ENCODE results near the gene PHF13.

PHF13 gene

DNA sequence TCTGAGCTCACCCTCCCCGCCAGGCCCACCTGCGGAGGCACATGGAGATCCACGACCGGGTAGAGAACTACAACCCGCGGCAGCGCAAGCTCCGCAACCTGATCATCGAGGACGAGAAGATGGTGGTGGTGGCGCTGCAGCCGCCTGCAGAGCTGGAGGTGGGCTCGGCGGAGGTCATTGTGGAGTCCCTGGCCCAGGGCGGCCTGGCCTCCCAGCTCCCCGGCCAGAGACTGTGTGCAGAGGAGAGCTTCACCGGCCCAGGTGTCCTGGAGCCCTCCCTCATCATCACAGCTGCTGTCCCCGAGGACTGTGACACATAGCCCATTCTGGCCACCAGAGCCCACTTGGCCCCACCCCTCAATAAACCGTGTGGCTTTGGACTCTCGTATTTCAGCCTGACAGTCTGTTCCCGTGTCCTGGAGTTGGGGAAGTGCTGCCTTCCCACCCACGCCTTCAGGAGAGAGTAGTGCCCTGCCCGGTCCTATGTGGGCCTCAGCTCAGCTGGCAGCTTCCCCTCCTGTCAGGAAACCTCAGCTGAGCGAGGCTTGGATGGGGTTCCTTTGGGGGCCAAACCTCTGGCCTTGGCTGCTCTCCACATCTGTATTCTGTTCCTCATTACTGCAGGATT is 24.5 kb upstream of the PHF13 start:
- no peak overlapping the region for H3K4me3 ChIP-seq (ENCODE audit: low read depth, low read length)
- ChIA-PET CTCF (interaction anchor here (0.9 to 1.4 kb wide), 4 partner anchors 11 to 58 kb away, joined by 3 to 5 read pairs (median 3); partner anchors contain the start of gene NOL9), POLR2A (interaction anchor here (1.0 to 1.2 kb wide), 2 partner anchors 9 to 13 kb away, joined by 4 to 6 read pairs; partner anchors contain the start of gene KLHL21)
- TF ChIP-seq, protein P1, sequence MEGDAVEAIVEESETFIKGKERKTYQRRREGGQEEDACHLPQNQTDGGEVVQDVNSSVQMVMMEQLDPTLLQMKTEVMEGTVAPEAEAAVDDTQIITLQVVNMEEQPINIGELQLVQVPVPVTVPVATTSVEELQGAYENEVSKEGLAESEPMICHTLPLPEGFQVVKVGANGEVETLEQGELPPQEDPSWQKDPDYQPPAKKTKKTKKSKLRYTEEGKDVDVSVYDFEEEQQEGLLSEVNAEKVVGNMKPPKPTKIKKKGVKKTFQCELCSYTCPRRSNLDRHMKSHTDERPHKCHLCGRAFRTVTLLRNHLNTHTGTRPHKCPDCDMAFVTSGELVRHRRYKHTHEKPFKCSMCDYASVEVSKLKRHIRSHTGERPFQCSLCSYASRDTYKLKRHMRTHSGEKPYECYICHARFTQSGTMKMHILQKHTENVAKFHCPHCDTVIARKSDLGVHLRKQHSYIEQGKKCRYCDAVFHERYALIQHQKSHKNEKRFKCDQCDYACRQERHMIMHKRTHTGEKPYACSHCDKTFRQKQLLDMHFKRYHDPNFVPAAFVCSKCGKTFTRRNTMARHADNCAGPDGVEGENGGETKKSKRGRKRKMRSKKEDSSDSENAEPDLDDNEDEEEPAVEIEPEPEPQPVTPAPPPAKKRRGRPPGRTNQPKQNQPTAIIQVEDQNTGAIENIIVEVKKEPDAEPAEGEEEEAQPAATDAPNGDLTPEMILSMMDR (IDR thresholded peaks at IDR 0.05; ENCODE audit: insufficient read depth, low read length, missing control alignments) = no peak
- no peak for DNase-seq (ENCODE audit: low read depth, low spot score)

DNA sequence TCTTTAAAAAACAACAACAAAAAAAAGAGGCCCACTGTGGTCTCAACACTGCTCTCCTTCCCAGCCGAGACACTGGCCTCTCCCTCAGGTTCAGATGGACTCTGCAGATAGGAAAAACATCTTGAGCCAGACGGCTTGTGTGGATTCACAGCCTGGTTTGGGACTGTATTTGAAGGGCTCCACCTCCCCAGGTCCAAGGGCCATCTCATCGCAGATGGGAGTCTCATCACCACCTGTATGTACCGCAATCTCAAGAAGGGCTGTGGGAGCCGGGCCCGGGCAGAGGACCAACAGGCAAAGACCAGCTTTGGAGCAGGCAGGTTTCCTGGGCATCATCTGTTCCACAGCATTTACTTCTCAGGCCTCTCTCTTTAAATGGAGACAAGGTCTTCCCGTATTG is 23.5 kb upstream of the PHF13 start:
- CTCF ChIA-PET = interaction anchor here (0.9 to 1.4 kb wide), 2 partner anchors 14 to 36 kb away, joined by 3 read pairs; partner anchors contain the start of gene NOL9
- H3K4me3 ChIP-seq (ENCODE audit: low read depth, low read length) = no peak overlapping the region
- TF ChIP-seq, protein P1 (IDR thresholded peaks at IDR 0.05; ENCODE audit: insufficient read depth, low read length, missing control alignments) = no peak
- DNase-seq (ENCODE audit: low read depth, low spot score) = no peak
- POLR2A ChIA-PET = interaction anchor here (0.7 to 1.2 kb wide), 2 partner anchors 8 to 10 kb away, joined by 3 to 6 read pairs; no protein-coding TSS in a partner anchor

DNA sequence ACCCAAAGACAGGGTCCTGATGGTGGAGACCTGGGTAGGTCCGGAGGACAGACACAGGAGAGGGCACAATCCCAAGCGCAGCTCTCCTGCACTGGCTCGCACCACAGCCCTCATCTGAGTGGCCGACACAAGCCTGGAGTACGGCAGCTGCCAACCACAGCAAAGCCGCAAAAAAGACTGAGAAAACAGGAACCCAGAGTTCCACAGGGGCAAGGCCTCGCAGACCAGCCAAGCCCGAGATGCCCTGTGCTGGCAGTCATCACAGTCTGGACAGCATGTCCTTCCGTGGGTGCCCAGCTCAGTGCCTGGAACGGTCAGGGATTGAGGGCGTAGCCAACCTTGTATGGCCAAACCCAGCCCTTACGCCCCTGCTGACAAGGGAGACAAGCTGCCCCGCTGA is 22.3 kb upstream of the PHF13 start:
- H3K4me3 ChIP-seq (ENCODE audit: low read depth, low read length) = no peak overlapping the region
- TF ChIP-seq, protein P1 (IDR thresholded peaks at IDR 0.05; ENCODE audit: insufficient read depth, low read length, missing control alignments) = no peak
- CTCF ChIA-PET = interaction anchor here (1.2 kb wide), 1 partner anchor 37 kb away, joined by 6 read pairs; the partner anchor contains the start of genes NOL9 and TAS1R1
- POLR2A ChIA-PET = interaction anchor here (4.5 kb wide), 1 partner anchor 12 kb away, joined by 17 read pairs; the partner anchor contains the start of gene KLHL21
- DNase-seq (ENCODE audit: low read depth, low spot score) = no peak

DNA sequence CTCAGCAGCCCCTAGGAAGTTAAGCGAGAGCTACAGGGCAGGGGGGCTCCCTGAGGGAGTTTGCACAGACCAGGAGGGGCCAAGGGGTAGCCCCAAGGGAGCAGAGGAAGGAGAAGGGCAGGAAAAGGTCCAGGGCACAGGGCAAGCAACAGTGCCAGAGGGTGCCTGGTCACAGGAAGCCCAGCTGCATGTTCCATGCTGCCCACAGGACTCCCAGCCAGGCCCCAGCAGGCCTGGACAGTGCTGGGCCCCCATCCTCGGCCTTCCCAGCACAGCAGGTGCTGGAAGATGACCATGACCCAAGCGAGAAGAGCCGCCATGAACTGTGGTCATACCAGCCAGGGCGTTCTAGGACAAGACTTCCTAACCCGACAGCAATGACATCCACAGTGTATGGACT is 21.9 kb upstream of the PHF13 start:
- no peak overlapping the region for H3K4me3 ChIP-seq (ENCODE audit: low read depth, low read length)
- CTCF ChIA-PET = interaction anchor here (1.2 kb wide), 1 partner anchor 37 kb away, joined by 6 read pairs; the partner anchor contains the start of genes NOL9 and TAS1R1
- POLR2A ChIA-PET = interaction anchor here (4.5 kb wide), 1 partner anchor 11 kb away, joined by 17 read pairs; the partner anchor contains the start of gene KLHL21
- TF ChIP-seq, protein P1 (IDR thresholded peaks at IDR 0.05; ENCODE audit: insufficient read depth, low read length, missing control alignments) = no peak
- no peak for DNase-seq (ENCODE audit: low read depth, low spot score)

DNA sequence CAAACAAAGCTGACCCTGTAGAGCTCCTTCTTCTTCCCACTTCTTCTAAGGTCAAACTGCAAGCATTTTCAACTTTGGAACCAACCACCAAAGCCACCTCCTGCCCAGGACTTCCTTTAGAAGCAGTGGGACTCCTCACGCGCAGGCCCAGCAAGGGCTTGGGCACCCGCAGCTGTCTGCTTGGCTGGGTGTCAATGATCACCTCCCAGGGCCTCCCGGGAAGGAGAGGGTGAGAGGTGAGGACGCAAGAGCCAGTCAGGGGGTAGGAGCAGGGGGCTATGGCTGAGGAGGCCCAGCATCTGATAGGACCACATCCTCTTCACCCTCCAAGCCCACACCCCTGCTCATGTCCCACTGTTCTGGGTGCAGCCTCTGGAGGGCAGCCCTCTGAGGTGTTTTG is 21.1 kb upstream of the PHF13 start:
- TF ChIP-seq, protein P1 (IDR thresholded peaks at IDR 0.05; ENCODE audit: insufficient read depth, low read length, missing control alignments) = no peak
- ChIA-PET CTCF (interaction anchor here (1.3 to 1.5 kb wide), 2 partner anchors 8 to 106 kb away, joined by 3 to 4 read pairs; no protein-coding TSS in a partner anchor), POLR2A (interaction anchor here (4.5 kb wide), 1 partner anchor 10 kb away, joined by 17 read pairs; the partner anchor contains the start of gene KLHL21)
- no peak overlapping the region for H3K4me3 ChIP-seq (ENCODE audit: low read depth, low read length)
- no peak for DNase-seq (ENCODE audit: low read depth, low spot score)
